Right cardiac atrium (tissue), 5 donors: ENCODE results near the gene SSRP1. TPM values are rescaled to one million over a fixed set of nuclear protein-coding genes. Genes with fewer than 3 reads are reported as not detected.

ENCODE experiments used
- ATAC-seq, 2 donors: fragments of 200-7000 bp; cut with Tn5 transposase; one replicate each; pipeline versions ENCODE4 v1.8.0 to v1.9.1; 2020; ENCODE audit warnings: moderate library complexity in 2 of 2, mild to moderate bottlenecking in 1 of 2
- DNase-seq, 3 donors: peaks; one replicate each; pipeline ENCODE4 v3.0.0-alpha.2; 2020
- H3K27ac ChIP-seq: one replicate; pipeline ENCODE4 v1.5.1; 2013; ENCODE audit warnings: mild to moderate bottlenecking, low read length, control low read depth, moderate library complexity
- H3K27me3 ChIP-seq: one replicate; pipeline ENCODE4 v1.6.1; 2013; ENCODE audit not compliant: control insufficient read depth, insufficient read depth
- H3K4me1 ChIP-seq: one replicate; pipeline ENCODE4 v1.6.1; 2013; ENCODE audit warnings: low read length; ENCODE audit not compliant: control insufficient read depth, insufficient read depth
- H3K4me3 ChIP-seq: one replicate; pipeline ENCODE4 v1.5.1; 2013; ENCODE audit warnings: low read length, control low read depth
- H3K9me3 ChIP-seq: one replicate; pipeline ENCODE4 v1.6.1; 2013; ENCODE audit warnings: low read length; ENCODE audit not compliant: control insufficient read depth
- WGBS: extraction: QIAGEN DNeasy Blood & Tissue Kit; methylation state at CpG from one replicate; pipeline ENCODE4 v1.1.7; 2013; 5-methylcytosine and 5-hydroxymethylcytosine counted together
- intact Hi-C, 4 donors: fragments of 100-400 bp; cut with DNase I; formaldehyde crosslinking; loops; one replicate each; pipeline versions ENCODE4 v1.11.0 to v1.14.0; 2022 to 2023
- polyA plus RNA-seq: library from polyadenylated mRNA; stranded (reverse); fragments of 200-250 nt; gene quantifications from one replicate; pipeline ENCODE4 v1.2.3, GENCODE V29; 2013
- total RNA-seq, 4 donors: library from RNA; stranded (reverse); fragmentation: NEBNext Ultra II Directional; extraction: Animal tissue kit (Norgen Biotek cat#: 25700); gene quantifications; one replicate each; pipeline ENCODE4 v1.2.1, GENCODE V29; 2021
- donor health status: healthy with polysubstance abuse.
- donor health status: DM: no; HTN: yes; CAD: no.
- donor health status: DM: no; HTN: no; CAD: no.
- donor health status: DM: no; HTN: yes; CAD: no; lungs with severe emphysema.
- donor health status: DM: yes; HTN: yes; CAD: no.

The SSRP1 gene
- total and polyA plus RNA-seq, 5 donors, result 35.0 to 46.6 (median 43.3) TPM

DNA sequence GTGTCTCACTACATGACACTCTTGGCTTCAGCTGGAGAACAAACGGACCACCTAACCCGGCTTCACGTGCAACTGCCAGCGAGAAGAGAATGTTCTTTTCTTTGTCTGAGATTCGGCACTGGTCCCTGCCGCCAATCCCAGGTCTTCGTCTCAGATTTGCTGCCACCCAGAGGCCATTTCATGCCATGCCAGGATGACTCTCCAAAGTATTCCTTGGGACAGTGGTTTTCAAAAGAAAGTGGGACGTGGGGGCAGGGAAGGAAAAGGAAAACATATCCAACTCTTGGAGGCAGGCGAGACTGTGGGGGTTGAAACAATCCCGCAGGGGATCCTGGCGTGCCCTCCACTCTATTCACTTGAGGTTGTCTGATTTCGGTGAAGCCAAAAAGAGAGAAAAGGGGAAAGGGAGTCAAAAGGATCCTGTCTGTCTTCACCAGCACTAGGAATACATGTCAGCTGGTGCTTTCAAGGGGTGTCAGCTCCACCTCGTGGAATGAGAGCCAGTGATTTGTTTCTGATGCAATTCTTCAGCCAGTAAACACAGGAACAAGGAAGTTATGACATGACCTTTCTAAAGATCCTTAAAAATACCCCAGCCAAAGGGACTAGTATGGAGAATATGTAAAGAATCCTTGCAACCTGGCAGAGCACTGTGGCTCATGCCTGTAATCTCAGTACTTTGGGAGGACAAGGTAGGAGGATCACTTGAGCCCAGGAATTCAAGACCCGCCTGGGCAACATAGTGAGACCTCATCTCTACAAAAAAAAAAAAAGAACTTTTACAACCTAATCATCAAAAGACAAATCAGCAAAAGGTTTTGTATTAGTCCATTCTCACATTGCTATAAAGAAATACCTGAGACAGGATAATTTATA is 57.6 kb downstream of the SSRP1 start:
- peaks cover 13% of the 10 kb centered on the region for H3K4me1 ChIP-seq
- peak; percentile 79 to 89 (median 88) for DNase-seq
- H3K4me3 ChIP-seq, result no peak overlapping the region
- H3K27me3 ChIP-seq, result no peaks in the 10 kb centered on the region
- H3K27ac ChIP-seq, result peak overlapping the region; percentile 88
- WGBS, result 8% methylated on average over 14 of the region's 14 CpGs
- no peaks in the 10 kb centered on the region for H3K9me3 ChIP-seq
- peak; percentile 82 to 84 for ATAC-seq
- intact Hi-C loops, result no loop called here

DNA sequence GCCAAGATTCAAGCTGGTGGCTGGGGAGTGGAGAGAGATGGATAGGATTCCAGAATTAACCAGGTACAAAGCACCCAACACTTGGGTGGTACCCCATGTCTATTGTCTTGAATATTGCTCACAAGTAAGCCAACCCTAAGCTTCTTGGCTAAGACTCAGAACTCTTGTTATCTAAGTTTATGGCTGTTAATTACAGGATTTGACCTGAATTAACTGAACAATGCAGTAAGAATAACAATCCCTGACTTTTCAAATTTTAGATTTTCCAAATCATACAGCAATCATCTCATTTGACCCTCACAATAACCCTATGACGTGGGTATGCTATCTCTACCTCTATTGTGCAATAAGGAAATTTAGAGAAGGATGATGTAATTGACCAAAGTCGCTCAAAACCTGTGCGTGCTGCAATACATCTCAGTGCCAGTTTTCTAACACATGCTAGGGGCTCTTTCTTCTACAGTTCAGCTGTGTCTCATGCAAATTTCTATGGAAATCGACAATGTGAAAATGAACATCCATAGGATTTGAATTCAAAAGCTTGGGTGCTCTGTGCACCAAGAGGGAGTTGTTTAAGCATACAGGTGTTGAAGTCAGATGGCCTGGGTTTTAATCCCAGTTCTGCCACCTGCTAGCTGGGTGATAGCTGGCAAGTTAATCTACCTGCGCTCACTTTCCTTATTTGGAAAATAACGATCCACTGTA is 58.6 kb downstream of the SSRP1 start:
- H3K9me3 ChIP-seq, result no peaks in the 10 kb centered on the region
- DNase-seq, result no peak
- no peaks in the 10 kb centered on the region for H3K27me3 ChIP-seq
- H3K27ac ChIP-seq, result peak overlapping the region; percentile 88
- H3K4me1 ChIP-seq, result peaks cover 13% of the 10 kb centered on the region
- intact Hi-C loops, result no loop called here
- peak; percentile 76 for ATAC-seq
- 48% methylated on average over 6 of the region's 6 CpGs for WGBS
- no peak overlapping the region for H3K4me3 ChIP-seq

DNA sequence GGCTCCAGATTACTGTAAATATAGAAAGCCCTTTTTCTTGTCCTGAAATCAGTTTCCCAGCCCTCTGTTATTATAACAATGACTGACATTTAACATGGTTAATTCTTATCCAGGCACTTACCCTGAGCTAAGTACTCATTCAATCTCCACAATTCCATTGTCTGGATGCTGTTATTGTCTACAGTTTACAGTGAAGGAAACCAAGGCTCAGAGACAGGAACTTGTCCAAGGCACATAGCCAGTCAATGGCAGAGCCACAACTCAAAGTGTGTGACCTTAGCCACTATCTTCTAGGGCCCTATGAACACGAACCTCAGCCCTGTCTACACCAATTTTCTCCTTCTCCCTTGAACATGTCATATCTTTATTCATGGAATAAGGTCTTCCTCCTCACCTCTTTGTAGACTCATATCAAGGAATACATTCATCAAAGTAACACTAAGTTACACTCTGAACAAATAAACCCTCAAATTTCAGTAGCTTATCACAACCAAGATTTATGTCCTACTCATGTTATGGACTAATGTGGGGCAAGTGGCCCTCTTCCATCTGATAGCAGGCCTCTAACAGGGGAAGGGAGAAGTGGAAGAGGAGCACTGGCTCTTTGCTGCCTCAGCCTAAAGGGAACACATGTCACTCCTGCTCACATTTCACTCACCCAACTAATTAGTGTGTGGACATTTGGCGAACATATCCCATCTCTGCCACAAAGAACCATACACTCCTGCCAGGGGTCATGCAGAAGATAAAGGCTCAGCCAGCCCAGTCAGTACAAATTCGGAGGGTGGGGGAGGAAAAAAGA is 59.3 kb downstream of the SSRP1 start:
- H3K27ac ChIP-seq, result peak overlapping the region; percentile 57
- intact Hi-C loops, result no loop called here

More for the DNA sequence above, 59.3 kb downstream of the SSRP1 start:
- H3K4me3 ChIP-seq, result no peak overlapping the region
- whole genome bisulfite sequencing, result 50% methylated on average over 3 of the region's 3 CpGs
- peaks cover 13% of the 10 kb centered on the region for H3K4me1 ChIP-seq
- DNase-seq, result no peak
- ATAC-seq, result peak; percentile 10 to 37
- H3K9me3 ChIP-seq, result no peaks in the 10 kb centered on the region
- no peaks in the 10 kb centered on the region for H3K27me3 ChIP-seq

Other genes starting within 250 kb of the SSRP1 start
- under 1 TPM in 3 of 4 donors, not detected in 1; 0.08 to 0.09 (median 0.09) TPM for gene LRRC55, start 153.9 kb downstream of the SSRP1 start, total RNA-seq
- gene LRRC55, start 153.9 kb downstream of the SSRP1 start, polyA plus RNA-seq, result 0.02 TPM
- 10 to 100 TPM; 15.6 to 26.4 (median 17.9) TPM for gene APLNR, start 98.6 kb downstream of the SSRP1 start, total RNA-seq
- gene APLNR, start 98.6 kb downstream of the SSRP1 start, polyA plus RNA-seq, result 2.2 TPM
- gene TNKS1BP1, start 10.9 kb downstream of the SSRP1 start, total RNA-seq, result 10 to 100 TPM; 45.8 to 77.1 (median 55.3) TPM
- 52.0 TPM for gene TNKS1BP1, start 10.9 kb downstream of the SSRP1 start, polyA plus RNA-seq
- not detected for gene P2RX3, start 2.5 kb upstream of the SSRP1 start, total RNA-seq
- 0.20 TPM for gene P2RX3, start 2.5 kb upstream of the SSRP1 start, polyA plus RNA-seq
- gene PRG3, start 45.3 kb upstream of the SSRP1 start, total RNA-seq, result not detected
- not detected for gene PRG3, start 45.3 kb upstream of the SSRP1 start, polyA plus RNA-seq
- under 1 TPM in 1 of 4 donors, not detected in 3; 0.23 TPM for gene PRG2, start 54.8 kb upstream of the SSRP1 start, total RNA-seq
- gene PRG2, start 54.8 kb upstream of the SSRP1 start, polyA plus RNA-seq, result 0.16 TPM
- gene SLC43A3, start 91.2 kb upstream of the SSRP1 start, total RNA-seq, result 10 to 100 TPM; 24.1 to 37.0 (median 30.7) TPM
- gene SLC43A3, start 91.2 kb upstream of the SSRP1 start, polyA plus RNA-seq, result 20.7 TPM
- 1 to 10 TPM in 1 of 4 donors, under 1 TPM in 3; 0.65 to 1.4 (median 0.79) TPM for gene RTN4RL2, start 124.6 kb upstream of the SSRP1 start, total RNA-seq
- gene RTN4RL2, start 124.6 kb upstream of the SSRP1 start, polyA plus RNA-seq, result 0.97 TPM
- gene SLC43A1, start 179.8 kb upstream of the SSRP1 start, total RNA-seq, result 1 to 10 TPM; 3.4 to 10.0 (median 8.8) TPM
- 8.4 TPM for gene SLC43A1, start 179.8 kb upstream of the SSRP1 start, polyA plus RNA-seq
- 10 to 100 TPM; 40.6 to 68.8 (median 50.2) TPM for gene TIMM10, start 194.9 kb upstream of the SSRP1 start, total RNA-seq
- gene TIMM10, start 194.9 kb upstream of the SSRP1 start, polyA plus RNA-seq, result 59.2 TPM
- gene SMTNL1, start 201.7 kb upstream of the SSRP1 start, total RNA-seq, result not detected
- gene SMTNL1, start 201.7 kb upstream of the SSRP1 start, polyA plus RNA-seq, result not detected
- 10 to 100 TPM; 22.6 to 28.8 (median 24.6) TPM for gene UBE2L6, start 231.8 kb upstream of the SSRP1 start, total RNA-seq
- 19.8 TPM for gene UBE2L6, start 231.8 kb upstream of the SSRP1 start, polyA plus RNA-seq